ENCODE results near the gene HDGFL2.

The HDGFL2 gene

DNA sequence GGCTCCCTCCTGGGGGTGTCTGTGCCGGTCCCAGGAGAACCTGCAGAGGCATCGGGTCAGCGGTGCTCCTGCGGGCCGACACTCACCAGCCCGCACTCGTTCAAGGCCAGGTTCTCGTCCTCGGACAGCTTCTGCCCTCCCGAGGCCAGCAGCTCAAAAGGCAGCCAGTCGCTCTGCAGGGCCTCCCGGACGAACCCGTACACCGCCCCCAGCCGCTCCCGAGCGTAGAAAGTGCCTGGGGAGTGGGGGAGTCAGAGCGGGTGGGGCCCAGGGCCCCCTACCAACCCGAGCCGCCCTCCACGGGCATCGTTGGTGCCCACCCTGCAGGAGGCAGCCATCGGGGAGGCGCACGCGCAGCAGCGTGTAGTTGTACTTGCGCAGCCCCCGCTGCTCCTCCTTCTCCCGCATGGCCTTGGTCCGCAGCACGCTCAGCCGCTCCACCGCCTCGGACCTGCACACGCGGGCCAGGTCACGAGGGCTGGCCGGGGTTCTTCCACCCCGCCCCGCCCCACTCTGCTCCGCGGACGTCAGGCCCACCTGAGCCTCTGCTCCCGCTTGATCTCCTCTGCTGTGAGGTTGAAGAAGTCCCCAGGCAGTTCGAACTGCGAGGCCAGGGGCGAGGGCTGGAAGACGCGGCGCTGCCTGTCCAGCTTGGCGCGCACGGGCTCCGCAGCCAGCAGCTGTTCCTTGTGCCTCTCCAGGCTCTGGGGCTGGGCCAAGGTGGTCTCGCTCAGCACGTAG lies 26.0 kb upstream of the HDGFL2 start:
- DNase-seq, result no peak

DNA sequence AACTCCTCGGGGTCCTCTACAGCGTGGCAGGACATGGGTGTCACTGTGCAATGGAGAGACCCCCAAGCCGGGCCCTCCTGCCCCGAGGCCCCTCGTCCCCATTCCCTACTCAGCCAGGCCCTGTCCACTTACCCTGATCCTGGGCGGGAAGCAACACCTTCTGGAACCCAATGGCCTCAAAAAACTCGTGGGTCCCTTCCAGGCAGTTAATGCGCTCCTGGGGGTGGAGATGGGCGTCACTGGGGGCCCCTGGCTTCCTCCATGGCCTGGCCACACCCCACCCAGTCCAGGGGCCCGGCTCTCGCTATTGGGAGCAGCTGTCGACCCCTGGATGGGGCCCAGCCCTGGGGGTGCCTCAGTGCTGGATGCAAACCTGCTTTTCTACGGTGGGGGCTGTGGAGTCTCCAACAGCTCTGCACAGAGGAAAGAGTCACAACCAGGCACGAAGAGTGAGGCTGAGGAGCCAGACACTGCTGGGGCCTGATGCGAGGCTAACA lies 25.3 kb upstream of the HDGFL2 start:
- no peak for DNase-seq

GRCh38 chr19:4447327-4448146 lies 24.6 kb upstream of the HDGFL2 start:
- no peak for DNase-seq

- DNase-seq, result no peak
Measured at GRCh38 chr19:4448147-4448985, 23.7 kb upstream of the HDGFL2 start.

DNA sequence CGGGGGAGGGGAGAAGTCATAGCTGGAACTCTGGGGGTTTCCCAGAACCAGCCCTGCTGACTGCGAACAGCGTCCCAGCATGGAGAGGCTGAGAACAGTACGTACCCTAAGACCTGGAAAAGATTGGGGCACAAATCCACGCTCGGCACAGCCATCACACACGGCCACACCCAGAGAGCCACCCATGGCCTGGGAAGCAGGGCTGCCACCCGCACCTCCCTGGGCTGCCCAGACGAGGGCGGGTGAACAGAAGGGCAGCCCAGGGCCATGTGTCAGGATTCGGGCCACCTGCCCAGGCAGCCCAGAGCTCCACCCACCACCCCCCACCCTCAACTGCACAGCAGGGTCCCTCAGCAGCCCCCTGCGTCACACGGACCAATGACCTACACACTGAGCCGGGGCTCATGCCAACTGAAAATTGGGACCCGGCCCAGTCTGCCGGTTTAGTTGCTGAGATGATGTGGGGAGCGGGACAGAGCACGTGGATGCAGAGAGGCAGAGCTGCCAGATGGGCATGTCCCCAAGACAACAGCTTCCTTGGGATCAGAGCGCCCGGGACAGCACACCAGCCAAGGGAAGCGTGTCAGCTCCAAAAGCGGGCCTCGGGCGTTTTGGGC lies 23.0 kb upstream of the HDGFL2 start:
- no peak for DNase-seq

GRCh38 chr19:4449639-4450028 lies 22.5 kb upstream of the HDGFL2 start:
- no peak for DNase-seq

DNA sequence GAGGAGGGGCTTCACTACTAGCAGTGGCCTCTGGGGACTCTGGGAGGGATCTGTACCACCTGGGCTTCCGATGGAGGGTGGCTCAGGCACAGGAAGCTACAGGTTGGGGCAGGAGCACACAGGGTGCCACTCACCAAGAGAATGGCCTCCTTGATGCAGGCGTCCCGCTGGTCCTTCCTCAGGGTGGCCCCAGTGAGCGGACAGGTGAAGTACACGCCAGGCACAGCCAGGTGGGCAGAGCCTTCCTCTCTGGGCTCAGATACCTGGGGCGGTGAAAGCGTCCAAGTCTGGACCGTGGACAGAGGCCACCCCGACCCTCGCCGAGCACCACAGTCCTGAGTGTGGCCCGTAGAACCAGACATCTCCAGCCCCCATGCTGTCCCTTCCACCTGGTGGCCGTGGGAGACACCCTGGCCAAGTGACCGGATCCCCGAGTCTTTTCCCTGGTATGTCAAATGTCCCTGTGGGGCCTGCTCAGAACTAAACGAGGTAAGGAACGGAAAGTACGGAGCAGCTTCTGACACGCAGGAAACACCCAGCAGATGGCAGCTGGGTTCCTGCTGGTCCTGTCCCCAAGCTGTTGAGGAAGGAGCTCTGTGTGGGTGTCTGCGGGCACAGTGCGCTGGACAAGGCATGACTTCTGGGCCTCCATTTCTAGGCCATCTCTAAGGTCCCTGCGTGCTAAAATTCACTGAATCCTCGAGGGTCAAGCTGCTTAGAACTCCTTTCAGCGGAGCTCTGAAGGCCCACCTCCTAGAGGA lies 19.7 kb upstream of the HDGFL2 start:
- no peak for DNase-seq

DNA sequence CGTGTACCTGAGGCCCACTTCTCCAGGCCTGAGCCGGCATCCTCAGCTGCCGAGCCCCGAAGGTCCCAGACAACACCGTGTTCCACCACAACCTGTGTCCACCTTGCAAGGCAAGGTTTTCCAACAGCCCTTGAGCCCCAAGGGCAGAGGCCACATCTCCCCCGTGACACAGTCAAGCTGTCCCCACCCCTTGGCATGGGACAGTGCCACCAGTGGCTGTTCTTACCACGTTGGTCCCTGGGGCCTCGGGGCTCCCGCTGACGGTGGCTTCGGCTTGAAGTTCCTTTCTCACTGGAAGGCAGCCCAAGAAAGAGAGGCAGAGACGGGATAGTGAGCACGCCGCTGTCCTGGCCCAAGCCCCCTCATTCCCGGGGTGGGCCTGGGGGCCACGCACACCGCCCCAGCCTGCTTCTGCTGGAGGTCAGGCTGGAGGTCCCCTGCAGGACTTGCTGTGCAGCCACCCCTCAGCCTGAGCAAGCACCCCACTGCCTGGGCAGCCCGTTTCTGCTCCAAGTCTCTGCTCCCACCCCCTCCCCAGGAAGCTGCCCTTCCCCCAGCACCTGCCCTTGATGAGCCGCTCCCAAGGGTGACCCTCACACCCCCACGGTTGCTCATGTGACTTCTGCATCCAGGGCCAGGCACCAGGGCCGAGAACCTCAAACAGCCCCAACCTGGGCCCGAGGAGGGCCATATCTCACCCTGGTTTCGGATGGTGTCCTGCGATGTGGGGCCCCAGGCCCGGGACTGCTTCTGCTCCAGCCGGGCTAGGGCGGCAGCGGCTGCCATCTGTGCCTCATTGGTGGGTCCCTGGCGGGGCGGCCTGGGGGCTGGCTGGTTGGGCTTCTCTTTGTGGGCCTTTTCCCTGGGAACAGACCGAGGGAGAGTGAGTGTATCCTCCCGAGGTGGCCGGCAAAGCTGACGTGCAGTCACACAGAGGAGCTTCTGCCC lies 18.6 kb upstream of the HDGFL2 start:
- DNase-seq, result no peak

DNA sequence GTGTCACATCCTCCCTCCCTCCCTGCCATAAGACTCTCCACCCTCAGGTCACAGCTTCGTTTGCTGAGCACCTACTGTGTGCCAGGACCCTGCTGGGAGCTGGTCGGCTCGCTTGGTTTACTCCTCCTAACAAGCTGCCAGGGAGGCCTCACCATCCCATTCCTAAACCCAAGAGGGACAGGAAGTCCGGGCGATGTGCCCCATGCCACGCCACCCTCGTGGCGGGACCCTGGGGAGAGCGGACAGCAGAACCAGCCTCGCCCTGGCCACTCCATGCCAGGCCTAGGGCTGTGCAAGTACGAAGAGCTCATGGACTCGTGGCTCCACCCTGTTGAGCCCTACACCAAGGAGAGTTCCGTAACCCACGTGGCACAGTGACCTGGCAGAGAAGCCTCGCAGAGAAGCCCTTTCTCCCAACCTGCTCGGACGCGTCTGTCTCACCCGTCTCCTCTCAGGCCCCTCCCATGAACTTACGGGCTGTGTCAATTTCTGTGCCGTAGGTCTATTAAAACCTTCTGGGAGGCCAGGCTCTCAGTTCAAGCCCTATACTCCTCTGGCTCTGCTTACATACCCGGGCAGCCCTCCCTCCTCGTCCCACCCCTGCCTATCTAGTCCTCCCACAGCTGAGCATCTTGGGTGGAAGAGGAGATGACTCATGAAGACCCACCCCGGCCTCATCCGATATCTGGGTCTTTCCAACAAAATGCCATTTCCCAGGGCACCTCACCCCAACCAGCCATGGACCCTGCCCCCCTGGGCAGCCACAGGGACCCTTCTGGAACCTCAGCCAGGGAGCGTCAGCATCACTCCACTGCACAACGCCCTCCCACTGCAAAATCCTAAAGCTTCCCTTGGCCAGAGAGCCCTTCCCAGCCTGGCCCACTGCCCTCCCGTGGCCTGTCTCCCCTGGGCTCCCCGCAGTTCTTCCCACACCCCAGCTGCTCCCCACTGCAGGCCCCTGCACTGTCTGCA lies 17.1 kb upstream of the HDGFL2 start:
- DNase-seq, result peak; percentile 75

DNA sequence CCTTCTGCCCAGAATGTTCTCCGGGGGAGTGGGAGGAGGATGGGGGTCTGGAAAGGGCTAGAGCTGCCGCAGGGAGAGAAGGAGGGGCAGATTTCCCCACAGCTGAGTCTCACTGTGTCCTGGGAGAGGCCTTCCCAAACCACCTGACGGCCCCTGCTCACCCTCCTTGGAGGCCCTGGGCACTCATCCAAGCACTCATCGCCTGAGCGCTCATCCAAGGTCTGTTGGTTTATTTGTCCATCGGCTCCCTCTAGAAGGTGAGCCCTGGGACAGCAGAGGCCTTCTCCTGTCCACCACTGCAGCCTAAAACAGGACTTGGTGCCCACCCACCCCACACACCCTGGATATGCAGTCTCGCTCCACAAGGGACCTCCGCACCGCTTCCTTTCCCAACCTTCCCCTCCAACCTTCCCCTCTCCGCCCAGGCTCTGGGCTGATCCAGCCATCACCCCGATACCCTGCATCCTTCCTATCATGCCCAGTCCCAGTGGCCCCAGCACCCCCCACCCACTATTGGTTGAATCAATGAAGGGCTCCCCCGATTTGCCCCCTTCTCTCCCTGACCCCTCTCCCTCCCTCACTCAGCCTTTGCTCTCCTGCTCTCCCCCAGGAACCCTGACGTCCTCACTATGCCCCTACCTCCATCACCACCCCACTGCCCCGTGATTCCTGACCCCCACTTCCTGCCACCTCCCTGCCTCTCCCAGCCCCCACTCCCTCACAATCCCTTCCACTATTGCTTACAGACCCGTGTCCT lies 16.2 kb upstream of the HDGFL2 start:
- peak; percentile 64 for DNase-seq

DNA sequence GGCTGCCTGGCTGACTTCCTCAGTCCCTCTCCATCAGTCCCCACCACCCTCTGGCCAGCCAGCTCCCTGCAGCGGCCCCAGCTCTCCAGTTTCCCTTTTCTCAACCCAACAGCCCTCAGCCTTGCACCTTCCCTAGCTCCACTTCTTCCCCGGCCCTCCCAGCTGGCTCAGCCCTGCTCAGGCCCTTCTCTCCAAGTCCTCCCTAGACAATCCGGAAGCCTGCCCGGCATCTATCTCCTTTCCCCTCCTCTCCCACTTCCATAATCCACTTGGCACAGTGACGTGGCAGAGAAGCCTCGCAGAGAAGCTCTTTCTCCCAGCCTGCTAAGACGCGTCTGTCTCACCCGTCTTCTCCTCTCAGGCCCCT lies 15.6 kb upstream of the HDGFL2 start:
- peak; percentile 75 for DNase-seq

DNA sequence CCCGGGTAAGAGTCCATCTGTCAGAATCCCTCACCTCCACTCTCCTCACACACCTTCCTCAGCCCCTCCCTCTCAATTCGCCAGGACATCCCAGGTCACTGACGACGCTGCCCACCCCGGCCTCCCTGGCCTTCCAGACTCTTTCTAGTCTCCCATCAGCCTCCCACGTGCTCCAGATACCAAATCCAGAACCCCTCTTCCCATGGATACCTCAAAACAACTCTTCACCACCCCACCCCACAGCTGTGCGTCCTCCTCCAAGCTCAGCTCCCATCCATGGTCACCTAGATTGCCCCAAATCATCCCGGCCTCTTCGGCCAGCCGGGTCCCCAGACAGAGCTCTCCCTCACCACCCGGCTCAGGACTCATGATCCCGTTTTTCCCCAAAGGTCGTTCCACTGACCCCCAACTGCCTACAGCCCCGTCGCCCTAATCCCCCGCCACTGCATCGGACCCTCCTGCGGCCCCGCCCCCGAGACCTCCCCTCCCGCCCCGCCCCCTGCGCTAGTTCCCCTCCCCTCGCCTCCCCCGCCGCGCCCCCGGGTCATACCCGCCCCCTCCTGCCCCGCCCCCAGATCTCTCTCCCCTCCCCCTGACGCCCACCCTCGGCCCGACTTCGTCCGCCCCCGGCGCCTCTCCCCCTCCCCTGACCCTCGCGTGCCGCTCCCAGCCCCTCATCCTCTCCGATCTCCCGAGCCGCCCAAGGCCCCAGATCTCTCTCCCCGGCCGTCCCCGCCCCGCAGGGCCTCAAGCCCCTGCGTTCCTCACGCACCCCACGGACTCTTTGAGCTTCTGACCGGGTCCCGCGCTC lies 15.0 kb upstream of the HDGFL2 start:
- peak; percentile 82 for DNase-seq

GRCh38 chr19:4457654-4458395 lies 14.3 kb upstream of the HDGFL2 start, which contains the start of gene UBXN6:
TSS of gene UBXN6 (minus strand) at chr19:4457794. CDS start at chr19:4457697, 97 bp downstream.
- peak; percentile 99 for DNase-seq

- DNase-seq, result no peak
Measured at GRCh38 chr19:4464815-4465581, 7.1 kb upstream of the HDGFL2 start.

DNA sequence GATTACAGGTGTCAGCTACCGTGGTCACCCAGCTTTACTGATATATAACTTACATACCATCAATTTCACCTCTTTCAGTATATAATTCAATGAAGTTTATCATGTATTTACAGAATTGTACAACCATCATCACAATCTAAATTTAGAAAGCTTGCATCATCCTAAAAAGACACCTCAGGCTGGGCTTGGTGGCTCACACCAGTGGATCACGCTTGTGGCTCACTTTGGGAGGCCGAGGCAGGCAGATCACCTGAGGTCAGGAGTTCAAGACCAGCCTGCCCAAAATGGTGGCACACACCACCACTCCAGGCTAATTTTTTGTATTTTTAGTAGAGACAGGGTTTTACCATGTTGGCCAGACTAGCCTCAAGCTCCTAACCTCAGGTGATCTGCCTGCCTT lies 4.3 kb upstream of the HDGFL2 start:
- DNase-seq, result no peak

Data from fibroblast of skin of scalp (primary cell).